Ishikawa (cell line): ENCODE results near the gene RANBP9.

Experiments used
- CEBPB ChIP-seq: IDR thresholded peaks from 2 replicates; pipeline ENCODE4 v1.6.1; 2012
- CREB1 ChIP-seq: IDR thresholded peaks from 2 replicates; pipeline ENCODE4 v1.6.1; 2012; ENCODE audit warnings: low read depth
- EGR1 ChIP-seq: IDR thresholded peaks from 2 replicates; pipeline ENCODE4 v1.6.1; 2012
- EP300 ChIP-seq: IDR thresholded peaks from 2 replicates; pipeline ENCODE4 v1.6.1; 2012; ENCODE audit warnings: borderline replicate concordance
- FOXM1 ChIP-seq: IDR thresholded peaks from 2 replicates; pipeline ENCODE4 v1.6.1; 2012; ENCODE audit warnings: low read depth, borderline replicate concordance
- NFIC ChIP-seq: IDR thresholded peaks from 2 replicates; pipeline ENCODE4 v1.6.1; 2012
- RAD21 ChIP-seq: IDR thresholded peaks from 2 replicates; pipeline ENCODE4 v1.6.1; 2012; ENCODE audit warnings: low read depth
- TAF1 ChIP-seq: IDR thresholded peaks from 2 replicates; pipeline ENCODE4 v1.6.1; 2012; ENCODE audit warnings: low read depth, mild to moderate bottlenecking
- TCF12 ChIP-seq: IDR thresholded peaks from 2 replicates; pipeline ENCODE4 v1.6.1; 2012; ENCODE audit warnings: low read depth
- TEAD4 ChIP-seq: IDR thresholded peaks from 2 replicates; pipeline ENCODE4 v1.6.1; 2012
- YY1 ChIP-seq: IDR thresholded peaks from 2 replicates; pipeline ENCODE4 v1.6.1; 2012; ENCODE audit warnings: low read depth
- ZBTB7A ChIP-seq: IDR thresholded peaks from 2 replicates; pipeline ENCODE4 v1.6.1; 2012; ENCODE audit warnings: low read depth
- TF ChIP-seq, protein P1 (sequence below): IDR thresholded peaks from 2 replicates; pipeline ENCODE4 v1.6.1; 2012
- TF ChIP-seq, protein P2 (sequence below): IDR thresholded peaks from 2 replicates; pipeline ENCODE4 v1.6.1; 2012; ENCODE audit warnings: low read depth, mild to moderate bottlenecking
- TF ChIP-seq, protein P3 (sequence below): IDR thresholded peaks from 2 replicates; pipeline ENCODE4 v1.6.1; 2012

Gene RANBP9

DNA sequence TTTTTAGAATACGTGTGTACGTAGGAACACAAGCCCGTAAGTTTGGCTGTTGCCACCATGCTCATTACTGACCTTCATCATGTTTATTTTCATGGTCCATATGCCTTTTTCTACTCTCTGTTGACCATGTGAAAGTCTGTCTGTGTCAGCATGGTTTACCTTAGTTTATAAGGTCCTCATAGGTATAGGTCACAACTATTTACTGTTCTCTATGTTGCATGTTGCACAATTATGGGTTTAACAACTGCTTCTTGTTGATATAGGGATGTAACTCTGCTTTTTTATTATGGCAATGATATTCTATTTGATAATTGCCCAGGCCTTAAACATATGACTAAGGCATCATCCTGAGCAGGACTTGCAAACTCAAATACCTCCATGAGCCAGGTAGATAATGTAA, 13.4 kb upstream of the RANBP9 start:
- TF ChIP-seq, protein P1, sequence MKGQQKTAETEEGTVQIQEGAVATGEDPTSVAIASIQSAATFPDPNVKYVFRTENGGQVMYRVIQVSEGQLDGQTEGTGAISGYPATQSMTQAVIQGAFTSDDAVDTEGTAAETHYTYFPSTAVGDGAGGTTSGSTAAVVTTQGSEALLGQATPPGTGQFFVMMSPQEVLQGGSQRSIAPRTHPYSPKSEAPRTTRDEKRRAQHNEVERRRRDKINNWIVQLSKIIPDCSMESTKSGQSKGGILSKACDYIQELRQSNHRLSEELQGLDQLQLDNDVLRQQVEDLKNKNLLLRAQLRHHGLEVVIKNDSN = no peak
- TF ChIP-seq CEBPB (no peak), FOXM1 (no peak), YY1 (no peak), TAF1 (no peak), TCF12 (no peak), CREB1 (no peak), ZBTB7A (no peak)
- TF ChIP-seq, protein P2, sequence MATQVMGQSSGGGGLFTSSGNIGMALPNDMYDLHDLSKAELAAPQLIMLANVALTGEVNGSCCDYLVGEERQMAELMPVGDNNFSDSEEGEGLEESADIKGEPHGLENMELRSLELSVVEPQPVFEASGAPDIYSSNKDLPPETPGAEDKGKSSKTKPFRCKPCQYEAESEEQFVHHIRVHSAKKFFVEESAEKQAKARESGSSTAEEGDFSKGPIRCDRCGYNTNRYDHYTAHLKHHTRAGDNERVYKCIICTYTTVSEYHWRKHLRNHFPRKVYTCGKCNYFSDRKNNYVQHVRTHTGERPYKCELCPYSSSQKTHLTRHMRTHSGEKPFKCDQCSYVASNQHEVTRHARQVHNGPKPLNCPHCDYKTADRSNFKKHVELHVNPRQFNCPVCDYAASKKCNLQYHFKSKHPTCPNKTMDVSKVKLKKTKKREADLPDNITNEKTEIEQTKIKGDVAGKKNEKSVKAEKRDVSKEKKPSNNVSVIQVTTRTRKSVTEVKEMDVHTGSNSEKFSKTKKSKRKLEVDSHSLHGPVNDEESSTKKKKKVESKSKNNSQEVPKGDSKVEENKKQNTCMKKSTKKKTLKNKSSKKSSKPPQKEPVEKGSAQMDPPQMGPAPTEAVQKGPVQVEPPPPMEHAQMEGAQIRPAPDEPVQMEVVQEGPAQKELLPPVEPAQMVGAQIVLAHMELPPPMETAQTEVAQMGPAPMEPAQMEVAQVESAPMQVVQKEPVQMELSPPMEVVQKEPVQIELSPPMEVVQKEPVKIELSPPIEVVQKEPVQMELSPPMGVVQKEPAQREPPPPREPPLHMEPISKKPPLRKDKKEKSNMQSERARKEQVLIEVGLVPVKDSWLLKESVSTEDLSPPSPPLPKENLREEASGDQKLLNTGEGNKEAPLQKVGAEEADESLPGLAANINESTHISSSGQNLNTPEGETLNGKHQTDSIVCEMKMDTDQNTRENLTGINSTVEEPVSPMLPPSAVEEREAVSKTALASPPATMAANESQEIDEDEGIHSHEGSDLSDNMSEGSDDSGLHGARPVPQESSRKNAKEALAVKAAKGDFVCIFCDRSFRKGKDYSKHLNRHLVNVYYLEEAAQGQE = no peak

DNA sequence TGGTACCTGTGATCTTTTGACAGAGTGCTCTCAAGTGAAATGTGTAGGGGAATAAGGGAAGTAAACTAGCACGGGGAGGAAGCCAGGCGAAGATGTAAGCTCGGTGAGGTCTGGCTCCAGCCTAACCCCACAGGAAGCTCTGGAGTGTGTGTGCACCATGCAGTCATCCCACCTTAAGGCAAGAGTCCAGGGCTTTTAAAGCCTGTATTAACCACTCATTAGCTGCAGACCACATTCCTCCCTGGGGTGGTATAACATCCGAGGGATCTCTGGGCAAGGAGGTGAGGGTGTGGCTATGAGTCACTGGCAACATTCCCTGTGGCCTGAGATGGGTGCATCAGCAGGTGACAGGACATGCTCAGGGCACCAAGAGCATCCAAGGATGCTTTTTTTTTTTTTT, 12.5 kb upstream of the RANBP9 start:
- TF ChIP-seq RAD21 = no peak
- TF ChIP-seq, protein P1 = peak; percentile 14; the same call in 1 of the 2 replicates
- peak; percentile 27; the same call in 1 of the 2 replicates for TF ChIP-seq NFIC
- no peak for TF ChIP-seq ZBTB7A
- no peak for TF ChIP-seq CREB1
- TF ChIP-seq CEBPB = no peak
- TF ChIP-seq, protein P3, sequence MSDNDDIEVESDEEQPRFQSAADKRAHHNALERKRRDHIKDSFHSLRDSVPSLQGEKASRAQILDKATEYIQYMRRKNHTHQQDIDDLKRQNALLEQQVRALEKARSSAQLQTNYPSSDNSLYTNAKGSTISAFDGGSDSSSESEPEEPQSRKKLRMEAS = no peak
- TF ChIP-seq, protein P2 = no peak
- no peak for TF ChIP-seq TCF12
- TF ChIP-seq FOXM1 = no peak
- TF ChIP-seq EP300 = peak; percentile 11; the same call in 1 of the 2 replicates
- peak; percentile 67 for TF ChIP-seq TEAD4
- no peak for TF ChIP-seq TAF1
- TF ChIP-seq EGR1 = no peak
- no peak for TF ChIP-seq YY1

DNA sequence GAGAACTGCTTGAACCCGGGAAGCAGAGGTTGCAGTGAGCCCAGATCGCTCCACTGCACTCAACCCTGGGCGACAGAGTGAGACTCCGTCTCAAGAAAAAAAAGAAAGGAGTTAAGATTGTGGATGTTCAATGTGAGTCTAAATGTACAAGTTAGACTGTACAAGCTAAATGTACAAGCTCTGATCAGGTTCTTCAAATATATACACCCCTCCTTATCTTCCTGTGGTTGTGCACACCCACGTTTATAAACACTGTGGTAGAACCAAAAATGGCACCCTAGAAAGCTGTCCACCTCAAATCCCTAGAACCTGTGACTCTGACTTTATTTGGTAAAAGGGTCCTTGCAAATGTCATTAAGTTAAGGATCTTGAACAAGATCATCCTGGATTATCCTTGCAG, 11.2 kb upstream of the RANBP9 start:
- TF ChIP-seq EP300 (no peak), CEBPB (no peak), EGR1 (no peak), CREB1 (no peak), TEAD4 (no peak), YY1 (no peak), FOXM1 (no peak), ZBTB7A (no peak), RAD21 (no peak)
- TF ChIP-seq, protein P3 = no peak

DNA sequence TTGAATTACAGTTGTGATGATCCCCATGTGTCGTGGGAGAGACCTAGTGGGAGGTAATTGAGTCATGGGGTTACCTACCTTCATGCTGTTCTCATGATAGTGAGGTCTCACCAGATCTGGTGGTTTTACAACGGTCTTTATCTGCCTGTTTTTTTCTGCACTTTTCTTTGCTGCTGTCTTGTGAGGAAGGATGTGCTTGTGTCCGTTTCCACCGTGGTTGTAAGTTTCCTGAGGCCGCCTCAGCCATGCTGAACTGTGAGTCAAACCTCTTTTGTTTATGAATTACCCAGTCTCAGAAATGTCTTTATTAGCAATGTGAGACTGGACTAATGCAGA, 6.5 kb upstream of the RANBP9 start:
- TF ChIP-seq NFIC = no peak
- TF ChIP-seq TAF1 = no peak
- TF ChIP-seq EGR1 = no peak
- TF ChIP-seq FOXM1 = no peak
- no peak for TF ChIP-seq ZBTB7A
- no peak for TF ChIP-seq TCF12
- TF ChIP-seq CREB1 = no peak
- TF ChIP-seq RAD21 = no peak
- TF ChIP-seq TEAD4 = no peak
- TF ChIP-seq CEBPB = no peak
- TF ChIP-seq YY1 = no peak
- TF ChIP-seq, protein P2 = no peak
- TF ChIP-seq EP300 = no peak
- TF ChIP-seq, protein P3 = no peak
- TF ChIP-seq, protein P1 = no peak
